GM21526 (cell line): Measurements from ENCODE around the gene MRPL21.

ENCODE experiments used
- ATAC-seq: cut with Tn5 transposase; IDR thresholded peaks from one replicate; pipeline ENCODE4 v1.9.1; 2021; ENCODE audit warnings: moderate library complexity; ENCODE audit not compliant: unreplicated experiment, low FRiP score

MRPL21 gene

DNA sequence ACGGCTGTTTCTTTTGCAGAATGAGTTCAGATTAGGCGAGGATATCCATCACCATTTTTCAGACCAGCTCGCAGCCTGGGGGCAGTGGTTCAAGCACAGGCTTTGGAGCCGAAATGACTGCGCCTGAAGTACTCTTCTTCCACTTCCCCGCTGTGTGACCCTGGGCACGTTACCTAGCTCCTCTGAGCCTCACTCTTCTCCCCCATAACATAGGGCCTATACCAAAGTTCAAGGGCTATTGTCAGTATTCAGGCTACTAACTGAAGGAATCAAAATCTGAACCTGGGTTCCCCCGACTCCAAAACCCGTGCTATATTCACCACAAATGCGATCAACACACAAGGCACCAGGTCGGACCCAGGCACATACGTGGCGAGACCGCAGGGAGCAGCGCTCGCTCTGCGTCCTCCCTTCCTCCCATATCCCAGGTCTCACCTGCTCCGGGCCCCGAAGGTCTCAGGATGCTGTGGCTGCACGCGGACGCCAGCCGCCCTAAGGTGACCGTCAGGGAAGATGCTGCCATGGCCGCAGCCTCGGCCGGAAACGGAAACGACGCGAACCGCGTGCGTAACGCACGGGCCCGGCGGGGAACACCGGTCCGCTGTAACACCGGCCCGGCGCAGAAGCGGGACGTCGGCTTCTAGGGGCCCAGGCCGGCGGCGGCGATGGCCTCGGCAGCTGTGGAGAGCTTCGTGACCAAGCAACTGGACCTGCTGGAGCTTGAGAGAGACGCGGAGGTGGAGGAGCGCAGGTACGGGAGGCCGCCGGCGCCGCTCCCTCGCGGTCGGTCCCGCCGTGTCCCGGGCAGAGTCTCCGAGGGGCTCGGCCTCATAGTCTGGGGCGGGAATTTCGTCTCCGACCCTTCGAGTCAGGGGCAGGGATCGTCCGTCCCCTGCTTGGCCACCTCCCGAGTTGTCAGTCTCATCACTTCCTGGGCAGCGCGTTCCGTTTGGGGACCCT, at the start of gene MRPL21, which contains the start of gene IGHMBP2:
Gene MRPL21 (minus strand): TSS at position 545 of the 960 bp plus-strand sequence. CDS start 22 bp downstream, at position 523.
Gene IGHMBP2 (plus strand): TSS at position 604 of the 960 bp plus-strand sequence. CDS start 62 bp downstream, at position 666.
- ATAC-seq = peak; percentile 78

DNA sequence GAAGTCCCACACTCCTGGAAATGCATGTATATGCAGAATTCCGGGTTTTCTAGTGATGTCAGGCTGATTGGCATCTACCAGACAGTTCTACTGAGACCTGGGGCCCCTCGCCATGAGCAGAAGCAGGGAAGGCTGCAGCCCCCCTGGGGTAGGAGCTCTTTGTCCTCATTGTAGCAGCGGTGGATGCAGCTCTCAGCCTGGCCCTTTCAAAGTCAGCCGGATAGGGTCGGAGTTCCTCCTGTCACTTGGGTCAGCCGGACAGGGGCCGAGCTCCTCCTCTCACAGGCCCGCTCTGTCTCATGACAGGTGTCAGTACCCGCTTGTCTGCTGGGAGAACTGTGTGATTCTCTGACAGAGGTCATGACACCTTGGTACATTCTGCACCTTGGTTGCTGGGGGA, 47.1 kb upstream of the MRPL21 start:
- no peak for ATAC-seq

DNA sequence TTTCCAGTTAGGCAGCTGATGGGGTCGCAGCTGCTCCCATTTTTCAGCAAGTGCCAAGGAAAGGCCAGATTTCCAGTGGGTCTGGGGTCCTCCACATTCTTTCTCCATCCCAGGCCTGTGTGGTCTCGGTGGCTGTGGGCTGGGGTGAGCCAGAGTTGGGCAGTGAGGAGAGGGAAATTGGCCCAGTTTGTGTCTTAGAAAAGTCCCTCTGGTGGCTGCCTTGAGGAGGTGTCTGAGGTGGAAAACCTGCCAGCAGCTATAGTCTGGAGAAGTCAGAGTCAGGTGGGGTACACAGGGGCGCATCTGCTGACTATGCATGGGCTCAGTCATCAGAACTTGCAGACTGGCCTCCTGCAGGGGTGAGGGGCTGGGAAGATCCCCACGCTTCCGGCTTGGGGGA, 46.6 kb upstream of the MRPL21 start:
- ATAC-seq = no peak

DNA sequence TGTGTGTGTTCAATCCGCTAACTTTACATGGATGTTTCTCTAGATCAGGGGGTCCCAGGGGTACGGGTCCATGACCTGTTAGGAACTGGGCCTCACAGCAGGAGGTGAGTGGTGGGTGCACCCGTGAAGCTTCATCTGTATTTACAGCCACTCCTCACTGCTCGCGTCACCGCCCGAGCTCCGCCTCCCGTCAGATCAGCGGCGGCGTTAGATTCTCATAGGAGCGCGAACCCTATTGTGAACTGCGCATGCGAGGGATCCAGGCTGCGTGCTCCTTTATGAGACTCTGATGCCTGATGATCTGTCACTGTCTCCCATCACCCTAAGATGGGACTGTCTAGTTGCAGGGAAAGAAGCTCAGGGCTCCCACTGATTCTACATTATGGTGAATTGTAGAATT, 45.3 kb upstream of the MRPL21 start:
- ATAC-seq = no peak

DNA sequence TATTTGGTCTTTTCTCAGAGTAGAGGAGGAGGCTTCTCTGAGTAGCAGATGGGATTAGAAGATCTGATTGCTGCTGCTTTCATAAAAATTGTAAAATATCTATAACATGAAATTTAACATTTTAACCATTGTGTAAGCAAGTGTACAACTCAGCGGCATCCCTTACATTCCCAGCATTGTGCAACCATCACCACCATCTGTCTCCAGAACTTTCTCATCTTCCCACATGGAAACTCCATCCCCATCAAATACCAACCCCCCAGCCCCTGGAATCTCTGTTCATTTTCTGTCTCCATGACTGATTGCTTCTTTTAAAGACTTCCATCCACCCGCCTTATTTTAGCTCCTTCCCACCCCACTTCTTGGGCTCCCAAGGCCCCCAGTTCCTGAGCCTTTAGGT, 44.9 kb upstream of the MRPL21 start:
- no peak for ATAC-seq

DNA sequence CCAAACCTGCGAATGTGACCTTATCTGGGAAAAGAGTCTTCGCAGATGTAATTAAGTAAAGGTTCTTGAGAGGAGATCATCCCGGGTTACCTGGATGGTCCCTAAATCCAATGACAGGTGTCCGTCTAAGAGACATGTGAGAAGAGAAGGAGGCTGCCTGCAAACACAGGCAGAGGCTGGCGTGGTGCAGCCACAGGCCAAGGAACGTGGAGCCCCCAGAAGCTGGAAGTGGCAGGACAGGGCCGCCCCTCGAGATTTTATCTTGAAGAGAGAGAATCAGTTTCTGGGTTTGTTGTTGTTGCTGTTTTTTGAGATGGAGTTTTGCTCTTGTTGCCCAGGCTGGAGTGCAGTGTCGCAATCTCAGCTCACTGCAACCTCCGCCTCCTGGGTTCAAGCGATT, 43.5 kb upstream of the MRPL21 start:
- ATAC-seq = no peak

DNA sequence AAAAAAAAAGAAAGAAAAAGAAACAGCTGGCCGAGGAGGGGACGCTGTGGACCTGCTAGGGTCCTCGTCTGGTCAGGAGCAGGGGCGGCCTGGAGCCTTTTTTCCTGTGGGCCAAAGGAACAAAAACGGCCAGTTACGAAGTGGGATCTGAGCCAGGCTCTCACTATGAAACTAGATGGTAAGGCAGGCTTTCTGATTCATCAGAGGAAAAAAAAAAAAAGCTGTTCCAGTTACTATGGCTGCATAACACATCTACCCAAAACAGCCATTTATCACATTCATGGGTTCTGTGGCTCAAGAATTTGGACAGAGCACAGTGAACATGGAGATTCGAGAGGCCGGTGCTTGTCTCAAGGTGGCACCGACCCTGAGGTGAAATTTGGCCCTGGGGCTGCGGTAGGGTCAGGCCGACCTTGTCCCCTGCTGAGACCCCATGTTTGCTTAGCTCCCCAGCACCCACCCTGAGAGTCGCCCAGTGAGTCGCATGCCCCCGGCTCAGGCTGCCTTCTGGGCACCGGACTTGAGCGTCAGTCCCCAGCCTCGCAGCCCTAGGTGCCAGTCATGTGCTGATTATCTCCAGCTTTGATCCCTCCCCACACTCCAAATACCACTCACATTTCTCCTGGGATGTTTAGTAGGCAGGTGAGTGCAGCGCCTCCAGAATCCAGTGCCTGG, 42.9 kb upstream of the MRPL21 start:
- ATAC-seq = no peak

DNA sequence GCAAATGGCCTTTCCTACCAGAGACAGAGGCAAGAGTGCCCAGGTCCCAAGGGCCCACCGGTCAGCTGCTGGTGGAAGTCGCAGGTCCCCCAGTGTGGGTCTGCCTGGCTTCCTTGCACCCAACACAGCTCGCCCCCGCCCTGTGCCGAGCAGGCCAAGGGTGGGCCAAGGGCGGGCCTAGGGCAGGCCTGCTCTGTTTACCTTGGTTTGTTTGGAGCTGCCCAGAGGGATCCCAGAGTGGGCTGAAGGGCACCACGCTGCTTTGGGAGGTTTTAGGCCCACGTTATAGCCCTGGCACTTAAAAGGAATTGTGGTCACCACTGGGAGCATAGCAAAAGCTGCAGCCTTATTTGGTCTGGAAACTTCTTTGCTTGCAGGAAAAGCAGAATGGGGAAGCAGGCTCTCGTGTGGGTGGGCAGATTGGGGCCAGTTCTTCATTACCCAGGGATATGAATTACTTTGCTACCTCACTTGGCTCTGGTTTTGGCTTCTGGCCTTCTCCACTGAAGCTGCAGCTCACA, 39.2 kb upstream of the MRPL21 start:
- ATAC-seq = no peak

DNA sequence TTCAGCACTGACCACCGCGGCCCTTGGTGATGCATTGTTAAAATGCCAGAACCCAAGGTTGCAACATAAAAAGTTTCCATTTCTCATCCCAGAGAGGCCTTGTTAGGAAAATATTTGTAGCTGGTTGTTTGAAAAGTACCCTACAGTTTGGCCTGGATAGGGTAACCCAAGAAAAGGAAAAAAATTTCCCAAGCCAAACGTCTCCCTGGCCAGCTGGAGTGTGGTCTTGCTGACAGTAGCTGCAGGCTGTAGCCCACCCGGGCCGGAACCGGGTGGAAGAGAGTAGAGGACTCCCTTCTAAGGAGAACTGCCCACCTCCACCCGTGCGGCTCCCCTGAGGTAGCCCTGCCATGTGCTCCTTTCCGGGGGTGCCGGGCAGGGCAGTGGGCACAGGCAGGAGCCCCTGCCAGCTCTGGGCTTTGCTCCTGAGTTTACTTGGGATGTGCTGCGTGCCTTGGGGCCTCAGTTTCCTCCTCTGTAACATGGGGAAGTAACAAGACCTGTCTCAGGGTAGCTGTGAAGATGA, 38.5 kb upstream of the MRPL21 start:
- ATAC-seq = no peak

DNA sequence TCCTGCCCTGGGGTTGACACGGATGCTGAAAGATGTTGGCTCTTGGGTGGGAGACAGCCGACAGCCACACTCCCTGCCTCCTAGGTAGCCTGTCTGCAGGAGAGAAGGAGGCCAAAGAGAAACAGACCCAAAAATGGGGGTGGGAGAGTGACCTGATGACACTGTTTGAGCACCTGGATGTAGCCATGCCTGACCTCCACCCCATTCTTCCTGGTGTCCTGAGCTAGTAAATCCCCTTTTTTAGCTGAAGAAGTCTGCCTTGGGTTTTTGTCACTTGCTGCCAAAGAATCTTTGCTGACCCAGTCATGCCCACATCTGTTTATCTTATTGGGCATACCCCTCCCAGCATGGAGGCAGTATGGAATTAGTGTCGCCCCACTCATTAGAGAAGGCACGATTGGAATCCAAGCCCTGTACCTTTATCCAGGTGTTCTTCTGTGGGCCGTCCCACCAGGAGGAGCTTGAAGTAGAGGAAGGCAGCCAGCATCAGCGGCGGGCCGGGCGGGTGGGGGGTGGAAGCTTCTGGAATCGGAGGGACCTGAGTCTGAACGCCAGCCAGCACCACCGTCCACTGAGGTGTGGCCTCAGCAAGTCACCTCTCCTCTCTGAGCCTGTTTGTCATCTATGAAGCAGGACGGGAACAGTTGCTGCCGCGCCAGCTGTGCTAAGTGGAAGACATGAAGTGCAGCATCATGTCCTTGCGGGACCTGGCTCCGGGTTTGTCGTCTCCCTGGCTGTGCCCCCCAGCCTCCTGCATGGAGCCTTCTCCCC, 37.9 kb upstream of the MRPL21 start:
- ATAC-seq = no peak

DNA sequence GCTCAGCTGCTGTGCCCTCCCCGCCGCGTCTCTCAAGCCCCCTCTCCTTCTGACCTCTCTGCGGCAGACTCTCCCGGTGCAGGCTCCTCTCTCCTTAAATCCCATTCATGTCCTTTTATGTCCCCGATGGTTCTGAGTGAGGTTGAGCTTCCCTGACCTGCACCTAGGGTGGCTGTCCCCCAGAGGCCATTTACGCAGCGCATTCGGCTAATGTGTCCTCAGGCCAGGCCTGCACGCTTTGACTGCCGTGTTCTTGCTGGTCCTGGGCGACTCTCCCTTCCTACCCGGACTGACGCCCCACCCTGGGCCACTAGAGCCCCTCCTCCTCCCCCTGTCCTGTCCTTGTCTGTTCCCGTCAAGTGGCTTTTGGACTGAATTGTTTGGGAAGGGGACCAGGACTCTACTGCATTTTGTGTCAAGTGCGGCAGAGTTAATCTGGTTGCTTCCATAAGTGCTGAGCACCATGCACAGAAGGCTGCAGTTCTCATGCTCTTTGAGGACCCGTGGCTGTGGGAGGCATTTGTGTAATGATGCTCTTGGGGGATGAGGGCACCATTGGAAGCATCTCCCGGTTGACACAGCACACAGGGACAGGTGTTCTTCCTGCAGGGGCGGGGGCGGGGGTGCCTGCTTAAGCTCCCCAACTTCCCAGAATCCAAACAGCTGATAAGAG, 37.2 kb upstream of the MRPL21 start:
- ATAC-seq = no peak

DNA sequence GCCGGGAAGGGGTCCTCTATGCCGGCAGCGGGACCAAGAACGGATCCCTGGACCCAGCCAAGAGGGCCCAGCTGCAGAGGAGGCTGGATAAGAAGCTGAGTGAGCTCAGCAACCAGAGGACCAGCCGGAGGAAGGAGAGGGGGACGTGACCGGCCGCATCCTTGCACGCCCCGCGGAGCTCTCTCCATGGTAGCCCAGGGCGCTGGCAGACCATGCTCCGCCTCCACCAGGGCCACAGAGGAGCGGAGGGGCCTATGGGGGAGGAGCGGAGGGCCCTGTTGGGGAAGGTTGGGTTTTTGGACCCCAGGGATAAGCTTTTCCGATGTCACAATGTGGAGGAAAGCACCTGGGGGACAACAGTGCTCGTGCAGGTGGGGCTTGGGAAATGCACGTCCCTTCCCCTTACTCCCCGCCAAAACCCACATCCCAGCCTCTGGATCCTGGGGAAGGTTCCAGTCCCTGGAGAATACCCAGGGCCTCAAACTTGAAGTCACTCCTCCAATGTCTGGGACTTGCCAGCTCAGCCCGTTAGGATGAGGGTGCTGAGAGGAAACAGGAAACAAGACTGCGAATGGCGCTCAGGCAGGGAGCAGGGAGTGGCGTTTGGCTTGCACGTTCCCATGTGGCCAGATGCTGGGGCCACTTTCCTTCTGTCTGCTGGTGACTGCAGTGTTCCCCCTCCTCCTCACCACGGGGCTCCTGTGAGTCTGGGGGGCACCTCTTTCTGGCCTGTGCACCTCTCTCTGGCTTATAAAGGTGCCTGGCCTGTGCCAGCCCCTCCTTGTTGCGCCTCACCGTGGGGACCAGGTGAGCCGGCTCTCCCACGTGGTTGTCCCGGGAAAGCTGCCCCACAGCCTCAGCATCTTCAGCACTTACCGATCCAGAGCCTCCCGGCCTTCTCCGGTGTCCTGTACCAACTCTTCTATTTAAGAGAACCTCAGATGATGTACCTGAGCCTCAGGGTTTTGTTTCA, 36.2 kb upstream of the MRPL21 start:
- ATAC-seq = no peak

DNA sequence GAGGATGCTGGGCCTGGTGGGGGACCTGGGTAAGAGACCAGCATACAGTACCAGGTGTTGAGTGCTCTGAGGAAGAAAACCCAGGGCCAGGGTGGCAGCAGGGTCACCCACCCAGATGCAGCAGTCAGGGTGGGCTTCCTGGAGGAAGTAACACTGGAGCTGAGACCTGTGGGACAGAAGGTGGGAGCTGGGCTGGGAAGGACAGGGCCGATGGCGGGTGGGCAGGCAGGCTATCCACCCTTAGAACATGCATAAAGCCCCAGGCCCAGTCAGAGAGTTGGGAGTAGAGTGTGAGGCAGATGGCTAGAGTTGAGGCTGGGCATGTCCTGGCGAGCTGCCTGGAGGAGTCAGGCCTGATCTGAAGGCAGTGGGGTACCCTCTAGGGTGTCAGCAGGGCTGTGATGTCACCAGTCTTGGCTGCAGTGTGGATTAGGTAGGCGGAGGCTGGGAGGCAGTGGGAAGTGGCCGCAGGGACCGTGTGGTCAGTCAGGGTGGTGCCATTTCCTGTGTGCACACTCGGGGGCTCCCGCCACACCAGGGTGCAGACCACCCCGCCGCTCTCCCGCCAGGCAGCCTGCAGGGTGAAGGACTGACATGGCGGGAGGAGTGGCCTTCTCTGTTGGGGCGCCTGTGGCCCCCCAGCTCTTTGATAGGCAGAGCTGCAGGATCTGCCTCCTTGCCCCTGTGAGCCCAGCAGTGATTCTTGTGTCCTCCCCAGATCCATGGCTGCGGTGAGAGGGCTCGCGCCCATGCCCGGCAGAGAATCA, 35.4 kb upstream of the MRPL21 start:
- no peak for ATAC-seq

DNA sequence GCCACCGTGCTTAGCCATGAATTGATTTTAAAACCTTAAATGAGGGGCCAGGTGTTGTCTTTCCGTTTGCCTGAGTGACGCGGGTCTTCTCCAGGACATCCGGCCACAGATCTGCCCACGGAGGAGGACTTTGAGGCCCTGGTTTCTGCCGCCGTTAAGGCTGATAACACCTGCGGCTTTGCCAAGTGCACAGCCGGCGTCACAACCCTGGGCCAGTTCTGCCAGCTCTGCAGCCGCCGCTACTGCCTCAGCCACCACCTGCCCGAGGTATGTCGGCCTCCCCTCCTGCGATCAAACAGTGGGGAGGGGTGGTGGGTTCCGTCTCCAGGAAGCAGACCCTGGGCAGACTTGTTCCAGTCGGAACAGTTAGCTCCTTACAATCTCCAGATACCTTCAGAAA, 34.5 kb upstream of the MRPL21 start:
- no peak for ATAC-seq

DNA sequence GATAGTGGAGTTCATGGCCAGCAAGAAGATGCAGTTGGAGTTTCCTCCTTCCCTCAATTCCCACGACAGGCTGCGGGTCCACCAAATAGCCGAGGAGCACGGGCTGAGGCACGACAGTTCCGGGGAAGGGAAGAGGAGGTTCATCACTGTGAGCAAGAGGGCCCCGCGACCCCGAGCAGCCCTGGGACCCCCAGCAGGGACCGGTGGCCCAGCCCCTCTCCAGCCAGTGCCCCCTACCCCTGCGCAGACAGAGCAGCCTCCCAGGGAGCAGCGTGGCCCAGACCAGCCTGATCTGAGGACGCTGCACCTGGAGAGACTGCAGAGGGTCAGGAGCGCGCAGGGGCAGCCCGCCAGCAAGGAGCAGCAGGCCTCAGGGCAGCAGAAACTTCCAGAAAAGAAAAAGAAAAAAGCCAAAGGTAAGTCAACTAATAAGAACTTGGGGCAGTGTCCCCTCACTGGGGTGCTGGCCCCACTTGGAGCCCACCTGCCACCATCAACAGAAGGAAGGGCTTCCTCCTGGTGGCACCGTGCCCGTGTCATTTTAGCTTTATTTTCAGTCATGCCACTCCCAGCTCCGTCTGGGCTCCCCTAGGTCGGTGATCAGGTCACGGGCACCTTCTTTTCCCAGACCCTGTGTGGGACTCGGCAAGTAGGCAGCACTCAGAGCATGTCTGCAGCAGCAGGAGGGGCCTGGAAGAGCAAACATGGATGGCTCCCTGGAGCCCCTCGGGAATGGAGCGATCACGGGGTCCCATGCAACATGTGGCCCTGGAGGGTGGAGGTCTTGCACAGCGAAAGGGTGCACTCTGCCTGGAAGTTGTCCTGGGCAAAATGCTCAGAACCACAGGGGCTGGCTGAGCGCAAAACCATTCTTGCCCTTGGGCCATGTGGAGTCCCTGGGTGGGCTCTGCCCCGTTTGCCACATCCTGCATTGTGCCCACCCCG, 33.3 kb upstream of the MRPL21 start:
- no peak for ATAC-seq

DNA sequence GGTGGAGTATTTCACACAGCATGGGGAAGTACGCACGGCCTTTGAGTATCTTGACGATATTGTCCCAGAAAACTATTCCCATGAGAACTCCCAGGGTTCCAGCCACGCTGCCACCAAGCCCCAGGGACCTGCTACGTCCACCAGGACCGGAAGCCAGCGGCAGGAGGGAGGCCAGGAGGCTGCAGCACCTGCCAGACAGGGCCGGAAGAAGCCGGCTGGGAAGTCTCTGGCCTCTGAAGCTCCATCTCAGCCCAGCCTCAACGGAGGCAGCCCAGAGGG, 32.7 kb upstream of the MRPL21 start:
- ATAC-seq = no peak
